Measurements from ENCODE around the gene ARPC1A.
"Not testable (repeated sequence)": the region's sequence is repeated elsewhere in the genome, so short reads cannot be mapped to it uniquely, and the experiment has no call there.

Gene ARPC1A

DNA sequence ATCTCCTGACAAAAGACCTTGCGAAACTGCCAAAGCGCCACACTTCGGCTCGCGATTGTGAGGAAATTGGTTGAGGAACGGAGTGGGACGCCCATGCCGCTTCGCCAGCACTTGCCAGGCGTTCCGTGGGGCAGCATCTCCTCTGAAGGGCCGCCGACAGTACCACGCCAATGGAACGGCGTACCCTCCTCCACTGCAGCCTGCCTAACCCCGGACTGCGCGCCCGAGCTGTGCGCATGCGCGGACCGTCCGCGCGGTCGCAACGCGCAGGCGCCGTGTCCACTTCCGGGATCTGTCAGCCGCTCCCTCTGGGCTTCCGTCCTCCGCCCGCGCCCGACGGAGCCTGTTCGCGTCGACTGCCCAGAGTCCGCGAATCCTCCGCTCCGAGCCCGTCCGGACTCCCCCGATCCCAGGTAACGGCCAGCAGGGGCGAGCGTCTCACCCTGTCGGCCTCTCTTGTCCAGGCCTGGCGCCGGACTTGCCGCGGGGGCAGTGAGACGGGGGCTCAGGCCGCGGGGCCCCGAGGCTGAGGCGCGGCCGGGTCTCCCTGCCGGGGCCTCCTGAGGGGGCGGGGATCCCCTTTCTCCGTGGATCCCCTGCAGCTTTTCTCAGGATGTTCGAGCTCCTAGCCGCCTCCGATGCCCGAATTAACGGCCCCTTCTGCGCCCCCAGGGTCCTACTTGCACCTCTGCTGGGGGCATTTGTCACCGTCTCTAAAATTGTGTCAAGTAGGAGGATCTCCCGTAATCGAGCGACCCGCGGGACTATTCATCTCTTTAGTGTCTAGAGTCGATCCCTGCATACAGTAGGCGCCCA lies at the start of gene ARPC1A:
Gene ARPC1A, plus strand, starts transcription at position 307 of the 816 bp plus-strand sequence. CDS start 7,456 bp downstream, outside the sequence.
- H3K9ac ChIP-seq (ENCODE audit: low read length in 2 of 2) = peak within 1 kb of the TSS; percentile 93 to 95
- no peaks in the 10 kb centered on the region for H3K27me3 ChIP-seq (ENCODE audit: control insufficient read depth in 1 of 2, insufficient read depth in 2 of 2, low read length in 2 of 2)
- peak within 1 kb of the TSS; percentile 55 for H3K27ac ChIP-seq (ENCODE audit: low read length)
- no peaks in the 10 kb centered on the region for H3K36me3 ChIP-seq (ENCODE audit: control insufficient read depth in 2 of 2, insufficient read depth in 2 of 2, low read length in 2 of 2)
- H3K9me3 ChIP-seq (ENCODE audit: control insufficient read depth in 2 of 2, low read length in 2 of 2) = no peaks in the 10 kb centered on the region
- peaks cover 25% of the 10 kb centered on the region for H3K4me1 ChIP-seq (ENCODE audit: control insufficient read depth, insufficient read depth, low read length)
- peak within 1 kb of the TSS; percentile 98 to 99 for H3K4me3 ChIP-seq (ENCODE audit: low read length in 2 of 2)

DNA sequence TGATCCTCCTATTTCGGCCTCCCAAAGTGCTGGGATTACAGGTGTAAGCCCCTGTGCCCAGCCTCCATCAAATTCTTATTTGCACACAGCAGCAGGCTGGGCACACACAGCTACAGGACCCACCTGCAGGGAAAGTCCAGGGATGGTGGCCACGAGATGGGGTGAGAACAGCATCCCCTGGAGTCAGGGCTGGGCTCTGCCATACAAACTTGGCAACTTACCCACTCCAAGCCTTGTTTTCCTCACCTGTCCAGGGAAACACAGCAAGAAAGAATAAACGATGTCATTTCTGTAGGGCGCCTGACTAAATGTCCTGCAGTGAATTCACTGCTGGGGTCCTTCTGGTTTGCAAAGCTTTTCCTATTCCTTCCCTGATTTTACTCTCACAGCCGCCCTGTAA lies 47.5 kb upstream of the ARPC1A start:
- H3K36me3 ChIP-seq (ENCODE audit: control insufficient read depth in 2 of 2, insufficient read depth in 2 of 2, low read length in 2 of 2) = no peaks in the 10 kb centered on the region
- no peak overlapping the region for H3K9ac ChIP-seq (ENCODE audit: low read length in 2 of 2)
- no peak overlapping the region for H3K4me3 ChIP-seq (ENCODE audit: low read length in 2 of 2)
- no peaks in the 10 kb centered on the region for H3K4me1 ChIP-seq (ENCODE audit: control insufficient read depth, insufficient read depth, low read length)
- no peaks in the 10 kb centered on the region for H3K27me3 ChIP-seq (ENCODE audit: control insufficient read depth in 1 of 2, insufficient read depth in 2 of 2, low read length in 2 of 2)
- H3K27ac ChIP-seq (ENCODE audit: low read length) = no peak overlapping the region
- no peaks in the 10 kb centered on the region for H3K9me3 ChIP-seq (ENCODE audit: control insufficient read depth in 2 of 2, low read length in 2 of 2)

DNA sequence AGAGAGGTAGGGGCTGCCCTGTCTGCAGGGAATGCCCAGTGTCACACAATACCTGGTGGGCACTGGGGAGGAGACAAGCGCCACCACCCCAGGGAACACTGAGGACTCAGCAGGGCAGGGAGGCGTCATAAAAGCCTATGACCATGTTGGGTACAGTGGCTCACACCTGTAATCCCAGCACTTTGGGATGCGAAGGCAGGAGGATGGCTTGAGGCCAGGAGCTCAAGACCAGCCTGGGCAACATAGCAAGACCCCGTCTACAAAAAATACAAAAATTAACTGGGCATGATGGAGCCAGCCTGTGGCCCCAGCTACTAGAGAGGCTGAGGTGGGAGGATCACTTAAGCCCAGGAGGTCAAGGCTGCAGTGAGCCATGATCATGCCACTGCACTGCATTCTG lies 41.5 kb upstream of the ARPC1A start:
- not testable (repeated sequence) for H3K4me3 ChIP-seq (ENCODE audit: low read length in 2 of 2); H3K36me3 ChIP-seq (ENCODE audit: control insufficient read depth in 2 of 2, insufficient read depth in 2 of 2, low read length in 2 of 2)

DNA sequence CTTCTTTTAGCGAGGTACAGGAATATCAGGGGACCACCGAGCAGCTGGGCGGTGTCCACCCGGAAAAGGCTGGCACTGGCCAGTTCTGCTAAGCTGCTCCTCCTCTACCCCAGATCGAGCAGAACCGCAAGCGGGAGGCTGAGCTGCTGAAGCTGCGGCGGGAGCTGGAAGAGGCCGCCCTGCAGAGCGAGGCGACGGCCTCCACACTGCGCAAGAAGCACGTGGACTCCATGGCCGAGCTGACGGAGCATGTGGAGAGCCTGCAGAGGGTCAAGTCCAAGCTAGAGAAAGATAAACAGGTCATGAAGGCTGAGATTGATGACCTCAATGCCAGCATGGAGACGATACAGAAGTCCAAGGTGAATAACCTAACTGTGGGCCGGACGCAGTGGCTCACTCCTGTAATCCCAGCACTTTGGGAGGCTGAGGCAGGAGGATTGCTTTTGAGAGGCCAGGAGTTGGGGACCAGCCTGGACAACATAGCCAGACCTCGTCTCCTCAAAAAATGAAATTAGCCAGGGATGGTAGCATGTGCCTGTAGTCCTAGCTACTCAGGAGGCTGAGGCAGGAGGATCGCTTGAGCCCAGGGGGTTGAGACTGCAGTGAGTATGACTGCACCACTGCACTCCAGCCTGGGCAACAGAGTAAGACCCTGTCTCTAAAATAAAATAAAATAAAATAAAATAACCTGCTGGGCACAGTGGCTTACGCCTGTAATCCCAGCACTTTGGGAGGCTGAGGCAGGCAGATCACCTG lies 37.7 kb upstream of the ARPC1A start:
- H3K4me1 ChIP-seq (ENCODE audit: control insufficient read depth, insufficient read depth, low read length) = no peaks in the 10 kb centered on the region
- H3K36me3 ChIP-seq (ENCODE audit: control insufficient read depth in 2 of 2, insufficient read depth in 2 of 2, low read length in 2 of 2) = no peaks in the 10 kb centered on the region
- H3K27ac ChIP-seq (ENCODE audit: low read length) = no peak overlapping the region
- H3K27me3 ChIP-seq (ENCODE audit: control insufficient read depth in 1 of 2, insufficient read depth in 2 of 2, low read length in 2 of 2) = peaks cover 0 to 2% of the 10 kb centered on the region in 2 donors
- H3K9ac ChIP-seq (ENCODE audit: low read length in 2 of 2) = no peak overlapping the region
- no peaks in the 10 kb centered on the region for H3K9me3 ChIP-seq (ENCODE audit: control insufficient read depth in 2 of 2, low read length in 2 of 2)
- no peak overlapping the region for H3K4me3 ChIP-seq (ENCODE audit: low read length in 2 of 2)

More for the DNA sequence above, 41.5 kb upstream of the ARPC1A start:
- not testable (repeated sequence) for H3K4me1 ChIP-seq (ENCODE audit: control insufficient read depth, insufficient read depth, low read length); H3K27ac ChIP-seq (ENCODE audit: low read length); H3K9me3 ChIP-seq (ENCODE audit: control insufficient read depth in 2 of 2, low read length in 2 of 2); H3K9ac ChIP-seq (ENCODE audit: low read length in 2 of 2); H3K27me3 ChIP-seq (ENCODE audit: control insufficient read depth in 1 of 2, insufficient read depth in 2 of 2, low read length in 2 of 2)

DNA sequence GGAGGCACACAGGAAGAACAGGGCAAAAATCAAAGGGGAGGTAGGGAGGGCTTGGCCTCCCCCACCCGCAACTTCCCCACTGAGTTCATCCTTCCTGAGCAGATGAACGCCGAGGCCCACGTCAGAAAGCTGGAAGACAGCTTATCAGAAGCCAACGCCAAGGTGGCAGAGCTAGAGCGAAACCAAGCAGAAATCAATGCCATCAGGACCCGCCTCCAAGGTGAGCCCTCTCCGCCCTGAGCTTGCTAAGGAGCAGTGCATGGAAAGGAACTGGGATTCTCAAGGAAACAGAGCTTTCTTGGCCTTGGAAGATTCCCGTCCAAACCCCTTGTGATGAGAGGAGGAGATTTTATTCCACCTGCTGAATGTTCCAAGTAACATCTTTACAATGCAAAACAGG lies 36.5 kb upstream of the ARPC1A start:
- Histone ChIP-seq H3K9me3 (ENCODE audit: control insufficient read depth in 2 of 2, low read length in 2 of 2) (no peaks in the 10 kb centered on the region), H3K27ac (ENCODE audit: low read length) (no peak overlapping the region), H3K4me3 (ENCODE audit: low read length in 2 of 2) (no peak overlapping the region), H3K36me3 (ENCODE audit: control insufficient read depth in 2 of 2, insufficient read depth in 2 of 2, low read length in 2 of 2) (no peaks in the 10 kb centered on the region), H3K9ac (ENCODE audit: low read length in 2 of 2) (no peak overlapping the region), H3K4me1 (ENCODE audit: control insufficient read depth, insufficient read depth, low read length) (no peaks in the 10 kb centered on the region), H3K27me3 (ENCODE audit: control insufficient read depth in 1 of 2, insufficient read depth in 2 of 2, low read length in 2 of 2) (no peaks in the 10 kb centered on the region)

DNA sequence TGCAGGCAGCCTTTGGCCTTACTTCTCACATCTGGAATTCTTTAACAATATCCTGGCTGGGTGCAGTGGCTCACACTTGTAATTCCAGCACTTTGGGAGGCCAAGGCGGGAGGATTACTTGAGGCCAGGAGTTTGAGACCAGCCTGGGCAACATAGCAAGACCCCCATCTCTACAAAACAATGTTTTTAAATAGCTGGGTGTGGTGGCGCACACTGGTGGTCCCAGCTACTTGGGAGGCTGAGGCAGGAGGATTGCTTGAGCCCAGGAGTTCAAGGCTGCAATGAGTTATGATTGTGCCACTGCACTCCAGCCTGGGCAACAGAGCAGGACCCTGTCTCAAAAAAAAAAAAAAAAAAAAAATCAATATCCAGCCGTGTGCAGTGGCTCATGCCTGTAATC lies 35.5 kb upstream of the ARPC1A start:
- not testable (repeated sequence) for H3K4me3 ChIP-seq (ENCODE audit: low read length in 2 of 2); H3K9ac ChIP-seq (ENCODE audit: low read length in 2 of 2); H3K27ac ChIP-seq (ENCODE audit: low read length); H3K27me3 ChIP-seq (ENCODE audit: control insufficient read depth in 1 of 2, insufficient read depth in 2 of 2, low read length in 2 of 2); H3K36me3 ChIP-seq (ENCODE audit: control insufficient read depth in 2 of 2, insufficient read depth in 2 of 2, low read length in 2 of 2); H3K9me3 ChIP-seq (ENCODE audit: control insufficient read depth in 2 of 2, low read length in 2 of 2); H3K4me1 ChIP-seq (ENCODE audit: control insufficient read depth, insufficient read depth, low read length)

DNA sequence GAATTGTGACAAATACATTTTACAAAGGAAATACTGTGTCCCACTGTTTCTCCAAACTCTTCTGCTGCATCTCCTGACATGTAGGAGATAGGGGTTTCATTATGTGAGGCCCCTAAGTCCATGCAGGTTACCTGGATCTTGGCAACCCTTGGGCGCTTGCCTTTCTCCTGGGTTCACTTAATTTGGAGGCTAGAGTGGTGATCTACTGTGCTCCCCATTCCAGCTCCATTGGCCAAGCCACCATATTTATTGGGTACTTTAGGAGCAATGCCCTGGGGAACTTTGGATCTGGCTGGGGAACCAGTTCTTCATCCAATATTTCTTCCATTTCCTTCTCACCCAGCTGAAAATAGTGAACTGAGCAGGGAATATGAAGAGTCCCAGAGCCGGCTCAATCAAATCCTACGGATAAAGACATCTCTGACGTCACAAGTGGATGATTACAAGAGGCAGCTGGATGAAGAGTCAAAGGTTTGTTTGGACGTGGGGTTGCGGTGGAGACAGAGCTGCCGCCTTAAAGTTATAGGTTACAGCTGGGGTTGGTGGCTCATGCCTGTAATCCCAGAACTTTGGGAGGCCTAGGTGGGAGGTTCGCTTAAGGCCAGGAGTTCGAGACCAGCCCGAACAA lies 34.6 kb upstream of the ARPC1A start:
- no peaks in the 10 kb centered on the region for H3K9me3 ChIP-seq (ENCODE audit: control insufficient read depth in 2 of 2, low read length in 2 of 2)
- H3K36me3 ChIP-seq (ENCODE audit: control insufficient read depth in 2 of 2, insufficient read depth in 2 of 2, low read length in 2 of 2) = no peaks in the 10 kb centered on the region
- no peaks in the 10 kb centered on the region for H3K4me1 ChIP-seq (ENCODE audit: control insufficient read depth, insufficient read depth, low read length)
- H3K9ac ChIP-seq (ENCODE audit: low read length in 2 of 2) = no peak overlapping the region
- H3K4me3 ChIP-seq (ENCODE audit: low read length in 2 of 2) = no peak overlapping the region
- H3K27ac ChIP-seq (ENCODE audit: low read length) = no peak overlapping the region
- no peaks in the 10 kb centered on the region for H3K27me3 ChIP-seq (ENCODE audit: control insufficient read depth in 1 of 2, insufficient read depth in 2 of 2, low read length in 2 of 2)

DNA sequence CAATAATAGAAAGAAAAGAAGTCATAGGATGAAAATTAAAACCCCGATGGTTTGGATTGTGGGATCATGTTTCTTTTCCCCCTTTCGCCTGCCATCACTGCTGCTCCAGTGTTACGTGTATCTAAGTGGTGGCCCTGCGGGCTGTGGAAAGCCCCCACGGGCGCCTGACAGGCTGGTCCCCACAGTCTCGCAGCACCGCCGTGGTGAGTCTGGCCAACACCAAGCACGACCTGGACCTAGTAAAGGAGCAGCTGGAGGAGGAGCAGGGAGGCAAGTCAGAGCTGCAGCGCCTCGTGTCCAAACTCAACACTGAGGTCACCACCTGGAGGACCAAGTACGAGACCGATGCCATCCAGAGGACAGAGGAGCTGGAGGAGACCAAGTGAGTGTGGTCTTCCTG lies 33.6 kb upstream of the ARPC1A start:
- H3K4me1 ChIP-seq (ENCODE audit: control insufficient read depth, insufficient read depth, low read length) = no peaks in the 10 kb centered on the region
- no peak overlapping the region for H3K4me3 ChIP-seq (ENCODE audit: low read length in 2 of 2)
- no peaks in the 10 kb centered on the region for H3K9me3 ChIP-seq (ENCODE audit: control insufficient read depth in 2 of 2, low read length in 2 of 2)
- H3K27me3 ChIP-seq (ENCODE audit: control insufficient read depth in 1 of 2, insufficient read depth in 2 of 2, low read length in 2 of 2) = no peaks in the 10 kb centered on the region
- H3K36me3 ChIP-seq (ENCODE audit: control insufficient read depth in 2 of 2, insufficient read depth in 2 of 2, low read length in 2 of 2) = no peaks in the 10 kb centered on the region
- no peak overlapping the region for H3K9ac ChIP-seq (ENCODE audit: low read length in 2 of 2)
- no peak overlapping the region for H3K27ac ChIP-seq (ENCODE audit: low read length)

DNA sequence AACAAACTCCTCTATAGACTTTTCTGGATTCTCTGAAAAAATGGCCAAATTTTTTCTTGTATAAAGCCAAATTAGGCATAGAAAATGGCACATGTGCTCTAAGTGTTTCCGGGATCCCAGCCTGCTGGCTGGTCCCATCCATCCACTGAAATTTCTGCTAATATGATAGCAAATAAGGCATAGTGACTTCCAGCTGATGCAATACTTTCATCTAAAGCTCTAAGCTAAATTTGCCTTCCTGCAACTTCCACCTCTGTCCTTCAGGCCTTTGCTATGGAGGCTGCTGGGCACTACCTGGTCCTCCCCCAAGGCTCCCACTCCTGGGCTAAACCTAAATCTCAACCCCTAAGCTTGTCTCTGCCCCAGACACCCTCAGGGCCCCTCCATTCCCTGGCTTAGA lies 32.5 kb upstream of the ARPC1A start:
- Histone ChIP-seq H3K4me3 (ENCODE audit: low read length in 2 of 2) (no peak overlapping the region), H3K4me1 (ENCODE audit: control insufficient read depth, insufficient read depth, low read length) (no peaks in the 10 kb centered on the region), H3K27ac (ENCODE audit: low read length) (no peak overlapping the region), H3K9me3 (ENCODE audit: control insufficient read depth in 2 of 2, low read length in 2 of 2) (no peaks in the 10 kb centered on the region), H3K9ac (ENCODE audit: low read length in 2 of 2) (no peak overlapping the region), H3K27me3 (ENCODE audit: control insufficient read depth in 1 of 2, insufficient read depth in 2 of 2, low read length in 2 of 2) (no peaks in the 10 kb centered on the region), H3K36me3 (ENCODE audit: control insufficient read depth in 2 of 2, insufficient read depth in 2 of 2, low read length in 2 of 2) (no peaks in the 10 kb centered on the region)

DNA sequence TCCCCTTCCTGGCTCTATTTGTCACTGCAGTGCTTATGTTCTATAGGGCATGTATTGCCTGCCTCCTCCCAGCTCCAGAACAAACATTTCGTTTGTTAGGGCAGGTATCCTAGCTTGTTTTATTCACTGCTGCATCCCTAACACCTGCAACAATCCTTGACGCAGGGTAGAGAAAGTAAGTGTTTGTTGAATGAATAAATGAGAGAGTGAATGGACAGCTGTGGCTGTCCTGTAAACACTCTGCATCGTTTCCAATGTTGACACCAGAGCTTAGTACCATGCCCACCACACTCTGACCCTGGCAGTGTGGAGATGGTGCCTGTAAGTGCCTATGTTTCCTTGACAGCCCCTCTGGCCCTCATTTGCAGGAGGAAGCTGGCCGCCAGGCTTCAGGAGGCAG lies 32.0 kb upstream of the ARPC1A start:
- no peaks in the 10 kb centered on the region for H3K9me3 ChIP-seq (ENCODE audit: control insufficient read depth in 2 of 2, low read length in 2 of 2)
- no peaks in the 10 kb centered on the region for H3K27me3 ChIP-seq (ENCODE audit: control insufficient read depth in 1 of 2, insufficient read depth in 2 of 2, low read length in 2 of 2)
- no peak overlapping the region for H3K9ac ChIP-seq (ENCODE audit: low read length in 2 of 2)
- H3K36me3 ChIP-seq (ENCODE audit: control insufficient read depth in 2 of 2, insufficient read depth in 2 of 2, low read length in 2 of 2) = no peaks in the 10 kb centered on the region
- no peaks in the 10 kb centered on the region for H3K4me1 ChIP-seq (ENCODE audit: control insufficient read depth, insufficient read depth, low read length)
- H3K4me3 ChIP-seq (ENCODE audit: low read length in 2 of 2) = no peak overlapping the region
- no peak overlapping the region for H3K27ac ChIP-seq (ENCODE audit: low read length)

All from stomach smooth muscle (tissue), 2 donors.